Activated T-cell treated with anti-CD3 and anti-CD28 coated beads, Interleukin-2, amount 50 U/mL, for 1 hour (primary cell): Measurements from ENCODE around the gene IP6K2.
A peak's percentile ranks its signal among the peaks of the same experiment; 100 is the strongest.
"Not testable (repeated sequence)": the region's sequence is repeated elsewhere in the genome, so short reads cannot be mapped to it uniquely, and the experiment has no call there.

Experiments used
- DNase-seq: peaks from one replicate; pipeline ENCODE4 v3.0.0-alpha.2; 2020

The IP6K2 gene

GRCh38 chr3:48716982-48717746, at the start of gene IP6K2:
IP6K2 (minus strand) TSS chr3:48717221; CDS start chr3:48695291, 21,930 bp downstream.
- peak; percentile 98 for DNase-seq

GRCh38 chr3:48765376-48765775, 48.4 kb upstream of the IP6K2 start:
- no peak for DNase-seq

GRCh38 chr3:48762816-48763215, 45.8 kb upstream of the IP6K2 start:
- DNase-seq: no peak

- not testable (repeated sequence) for DNase-seq
Measured at GRCh38 chr3:48759991-48760540, 43.0 kb upstream of the IP6K2 start.

- DNase-seq: not testable (repeated sequence)
Measured at GRCh38 chr3:48759531-48759930, 42.5 kb upstream of the IP6K2 start.

GRCh38 chr3:48759071-48759470, 42.0 kb upstream of the IP6K2 start:
- no peak for DNase-seq

GRCh38 chr3:48756640-48757039, 39.6 kb upstream of the IP6K2 start:
- no peak for DNase-seq

GRCh38 chr3:48750856-48751255, 33.8 kb upstream of the IP6K2 start:
- DNase-seq: no peak

GRCh38 chr3:48748754-48749153, 31.7 kb upstream of the IP6K2 start:
- no peak for DNase-seq

- no peak for DNase-seq
Measured at GRCh38 chr3:48747706-48748105, 30.7 kb upstream of the IP6K2 start.

- DNase-seq: no peak
Measured at GRCh38 chr3:48747015-48747615, 30.1 kb upstream of the IP6K2 start.

- no peak for DNase-seq
Measured at GRCh38 chr3:48743773-48744172, 26.8 kb upstream of the IP6K2 start.

- not testable (repeated sequence) for DNase-seq
Measured at GRCh38 chr3:48741226-48741625, 24.2 kb upstream of the IP6K2 start.

- DNase-seq: peak; percentile 56
Measured at GRCh38 chr3:48739955-48740823, 23.2 kb upstream of the IP6K2 start.

- DNase-seq: no peak
Measured at GRCh38 chr3:48739617-48739954, 22.6 kb upstream of the IP6K2 start.

GRCh38 chr3:48738926-48739616, 22.1 kb upstream of the IP6K2 start:
- DNase-seq: no peak

- no peak for DNase-seq
Measured at GRCh38 chr3:48738144-48738536, 21.1 kb upstream of the IP6K2 start.

GRCh38 chr3:48735075-48735767, 18.2 kb upstream of the IP6K2 start:
- DNase-seq: not testable (repeated sequence)

GRCh38 chr3:48734541-48734940, 17.5 kb upstream of the IP6K2 start:
- not testable (repeated sequence) for DNase-seq

GRCh38 chr3:48733752-48734518, 16.9 kb upstream of the IP6K2 start:
- not testable (repeated sequence) for DNase-seq

- no peak for DNase-seq
Measured at GRCh38 chr3:48727511-48727910, 10.5 kb upstream of the IP6K2 start.
